ENCODE measurements around the gene DPY19L3. TPM values are rescaled to one million over a fixed set of nuclear protein-coding genes. Genes with fewer than 3 reads are reported as not detected.

The DPY19L3 gene
- total and polyA plus RNA-seq, 2 of the 4 experiments (the other 2 are of a cell fraction) = 29.6 to 36.5 TPM

- no peak for TF ChIP-seq USF2 (IDR thresholded peaks at IDR 0.05; ENCODE audit: low read depth, low read length)
Observed at GRCh38 chr19:32372726-32373517, 32.6 kb upstream of the DPY19L3 start (continued).

All from IMR-90 (cell line).